GM19025 (cell line): ENCODE data around the gene CSAG3.

ENCODE experiments used
- ATAC-seq: cut with Tn5 transposase; IDR thresholded peaks from one replicate; pipeline ENCODE4 v1.9.1; 2021; ENCODE audit warnings: mild to moderate bottlenecking, low read depth, moderate library complexity; ENCODE audit not compliant: unreplicated experiment

The CSAG3 gene

DNA sequence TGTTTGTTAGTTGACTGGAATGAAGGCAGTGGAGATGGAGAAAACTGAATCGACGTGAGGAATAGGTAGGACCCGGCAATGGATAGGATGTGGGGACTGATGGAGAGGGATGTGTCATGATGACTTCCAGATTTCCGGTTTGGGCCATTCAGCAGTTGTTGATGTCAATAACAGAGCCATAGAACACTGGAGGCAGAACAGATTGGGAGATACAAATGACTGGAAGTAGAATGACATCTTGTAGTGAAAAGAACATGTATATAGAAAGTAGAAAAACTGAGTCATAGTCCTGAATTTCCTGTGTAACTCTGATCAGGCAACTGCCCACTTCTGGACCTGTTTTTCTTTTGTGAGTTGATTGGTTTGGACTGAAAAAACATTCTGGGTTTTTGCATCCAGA is 47.0 kb downstream of the CSAG3 start:
- no peak for ATAC-seq
